Measurements from ENCODE around the gene ARL16.

The ARL16 gene

GRCh38 chr17:81712468-81713003 lies 28.9 kb upstream of the ARL16 start:
- DNase-seq = no peak

- DNase-seq = peak; percentile 63 to 87 (median 69)
These were observed 28.3 kb upstream of the ARL16 start, which contains the start of gene SLC25A10 for GRCh38 chr17:81711814-81712467. Gene SLC25A10, plus strand, starts transcription at chr17:81712284. Its CDS starts 143 bp downstream, at chr17:81712427.

- DNase-seq = no peak
These were observed 27.1 kb upstream of the ARL16 start for GRCh38 chr17:81710514-81711308.

GRCh38 chr17:81708739-81709185 lies 25.2 kb upstream of the ARL16 start:
- DNase-seq = no peak

GRCh38 chr17:81707725-81708646 lies 24.4 kb upstream of the ARL16 start:
- no peak for DNase-seq

- DNase-seq = no peak
These were observed 23.4 kb upstream of the ARL16 start for GRCh38 chr17:81706757-81707624.

- no peak for DNase-seq
These were observed 22.6 kb upstream of the ARL16 start for GRCh38 chr17:81706232-81706611.

GRCh38 chr17:81705518-81706231 lies 22.1 kb upstream of the ARL16 start:
- DNase-seq = no peak

GRCh38 chr17:81703747-81704654 lies 20.4 kb upstream of the ARL16 start:
- peak in 2 of 5 experiments; percentile 34 to 52 for DNase-seq

- DNase-seq = peak; percentile 72 to 91 (median 81)
These were observed 19.5 kb upstream of the ARL16 start, which contains the start of gene MRPL12 for GRCh38 chr17:81702934-81703746. Gene MRPL12, plus strand, starts transcription at chr17:81703367. Its CDS starts 135 bp downstream, at chr17:81703502.

- DNase-seq = peak in 1 of 5 experiments; percentile 47
These were observed 17.9 kb upstream of the ARL16 start for GRCh38 chr17:81701288-81702071.

- DNase-seq = no peak
These were observed 17.0 kb upstream of the ARL16 start for GRCh38 chr17:81700353-81701287.

- DNase-seq = no peak
These were observed 13.9 kb upstream of the ARL16 start for GRCh38 chr17:81697261-81698044.

GRCh38 chr17:81696218-81696941 lies 12.8 kb upstream of the ARL16 start:
- no peak for DNase-seq

- no peak for DNase-seq
These were observed 12.2 kb upstream of the ARL16 start for GRCh38 chr17:81695801-81696200.

Measured in T-helper 2 cell (primary cell).